GM18907 (cell line): ENCODE results near the gene KDM3B.

Experiments used
- ATAC-seq: cut with Tn5 transposase; IDR thresholded peaks from one replicate; pipeline ENCODE4 v1.9.1; 2021; ENCODE audit warnings: mild to moderate bottlenecking, moderate library complexity; ENCODE audit not compliant: unreplicated experiment

Gene KDM3B

GRCh38 chr5:138448070-138448469, 95.6 kb downstream of the KDM3B start:
- ATAC-seq, result no peak

GRCh38 chr5:138448481-138449398, 96.3 kb downstream of the KDM3B start:
- no peak for ATAC-seq

- ATAC-seq, result peak; percentile 69
Measured at GRCh38 chr5:138449501-138450239, 97.2 kb downstream of the KDM3B start.

GRCh38 chr5:138450971-138451370, 98.5 kb downstream of the KDM3B start:
- no peak for ATAC-seq

GRCh38 chr5:138452720-138453119, 100.2 kb downstream of the KDM3B start:
- ATAC-seq, result no peak

GRCh38 chr5:138453590-138453989, 101.1 kb downstream of the KDM3B start:
- ATAC-seq, result no peak

GRCh38 chr5:138454121-138454520, 101.6 kb downstream of the KDM3B start:
- ATAC-seq, result no peak

- ATAC-seq, result no peak
Measured at GRCh38 chr5:138455232-138455930, 102.9 kb downstream of the KDM3B start.

- no peak for ATAC-seq
Measured at GRCh38 chr5:138457531-138458275, 105.2 kb downstream of the KDM3B start.

- no peak for ATAC-seq
Measured at GRCh38 chr5:138458384-138458783, 105.9 kb downstream of the KDM3B start.

GRCh38 chr5:138458856-138459255, 106.4 kb downstream of the KDM3B start:
- no peak for ATAC-seq

GRCh38 chr5:138459311-138459933, 106.9 kb downstream of the KDM3B start:
- ATAC-seq, result no peak

- ATAC-seq, result no peak
Measured at GRCh38 chr5:138460032-138460693, 107.7 kb downstream of the KDM3B start.

- no peak for ATAC-seq
Measured at GRCh38 chr5:138461343-138462125, 109.0 kb downstream of the KDM3B start.

GRCh38 chr5:138463419-138464007, 111.0 kb downstream of the KDM3B start:
- ATAC-seq, result no peak

GRCh38 chr5:138464008-138464387, 111.5 kb downstream of the KDM3B start:
- peak; percentile 54 for ATAC-seq

- peak; percentile 82 for ATAC-seq
Measured at GRCh38 chr5:138464388-138465260, 112.1 kb downstream of the KDM3B start.
